Measurements from ENCODE around the gene SHISA5.

SHISA5 gene

DNA sequence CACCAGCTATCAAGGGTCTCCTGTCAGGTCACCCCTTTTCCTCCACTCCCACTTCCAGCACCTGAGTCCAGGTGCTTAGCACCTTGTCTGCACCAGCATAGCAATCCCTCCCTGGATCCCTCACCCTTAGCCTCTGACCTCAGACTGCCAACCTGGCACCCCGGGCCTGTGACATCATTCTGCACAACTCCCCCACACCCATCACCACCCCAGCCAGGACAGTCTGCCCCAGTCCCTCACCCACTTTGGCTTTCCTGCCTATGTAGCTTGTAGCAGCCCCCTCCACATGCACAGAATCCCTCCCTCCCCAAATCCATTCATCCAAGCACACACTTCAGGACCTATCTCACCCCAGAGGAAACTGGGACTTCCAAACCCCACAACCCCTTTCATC lies 73.3 kb downstream of the SHISA5 start:
- ATAC-seq (no peak), DNase-seq (no peak)

GRCh38 chr3:48429960-48430707 lies 73.8 kb downstream of the SHISA5 start, which contains the start of gene PLXNB1:
TSS of gene PLXNB1 (minus strand) at chr3:48430086. CDS start at chr3:48424611, 5,475 bp downstream.
- DNase-seq: no peak
- ATAC-seq: no peak

DNA sequence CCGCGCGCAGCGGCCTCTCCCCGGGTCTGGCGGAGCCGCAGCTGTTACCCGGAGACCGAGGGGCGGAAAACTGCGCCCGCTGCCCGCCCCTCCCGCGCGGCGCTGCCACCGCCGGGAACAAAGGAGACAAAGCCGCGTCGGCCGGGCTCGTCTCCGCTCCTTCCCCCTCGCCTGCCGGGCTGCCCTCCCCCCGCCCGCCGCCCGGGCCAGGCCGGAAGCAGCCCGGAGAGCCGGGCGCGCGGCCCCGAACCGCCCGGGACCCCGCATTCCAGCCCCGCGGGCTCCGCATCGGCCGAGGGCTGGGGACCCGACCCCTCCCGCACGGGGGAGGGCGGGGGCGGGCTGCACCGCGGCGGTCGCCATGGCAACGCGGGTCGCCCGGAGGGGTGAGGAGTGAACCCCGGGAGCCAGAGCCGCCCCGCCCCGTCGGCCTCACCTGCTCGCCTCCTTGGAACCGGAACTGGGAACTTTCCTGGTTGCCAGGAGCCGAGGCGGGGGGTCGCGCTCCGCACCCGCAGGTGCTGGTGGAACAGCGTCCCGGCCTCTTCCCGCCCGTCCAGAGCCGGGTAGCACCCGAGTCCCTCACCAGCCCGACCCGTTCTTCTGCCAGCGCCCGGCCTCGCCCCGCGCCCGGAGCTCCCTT lies 74.5 kb downstream of the SHISA5 start:
- DNase-seq (peak; percentile 62), ATAC-seq (peak; percentile 53)

GRCh38 chr3:48428572-48429316 lies 75.2 kb downstream of the SHISA5 start:
- ATAC-seq (peak; percentile 31), DNase-seq (no peak)

DNA sequence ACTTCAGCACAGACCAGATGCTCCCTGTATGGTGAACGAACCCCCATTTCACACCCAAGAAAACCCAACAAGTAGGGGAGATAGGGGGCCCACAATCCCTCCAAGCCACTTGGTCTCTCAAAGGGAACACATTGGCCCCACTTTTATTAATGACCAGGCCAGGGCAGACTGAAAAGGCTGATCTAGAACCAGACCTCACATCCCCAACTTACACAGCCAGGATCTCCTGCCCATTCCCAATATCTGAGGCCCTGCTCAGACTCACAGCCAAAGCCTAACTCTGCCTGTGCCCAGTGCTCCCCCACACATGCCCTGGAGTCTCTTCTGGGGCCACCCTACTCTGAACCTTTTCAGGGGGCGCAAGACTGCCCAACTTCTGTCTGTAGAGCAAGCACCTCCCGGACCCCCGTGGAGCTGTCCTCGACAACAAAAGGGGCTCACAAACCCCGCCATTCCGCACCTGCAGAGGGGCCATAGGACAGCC lies 75.8 kb downstream of the SHISA5 start:
- ATAC-seq: no peak

DNA sequence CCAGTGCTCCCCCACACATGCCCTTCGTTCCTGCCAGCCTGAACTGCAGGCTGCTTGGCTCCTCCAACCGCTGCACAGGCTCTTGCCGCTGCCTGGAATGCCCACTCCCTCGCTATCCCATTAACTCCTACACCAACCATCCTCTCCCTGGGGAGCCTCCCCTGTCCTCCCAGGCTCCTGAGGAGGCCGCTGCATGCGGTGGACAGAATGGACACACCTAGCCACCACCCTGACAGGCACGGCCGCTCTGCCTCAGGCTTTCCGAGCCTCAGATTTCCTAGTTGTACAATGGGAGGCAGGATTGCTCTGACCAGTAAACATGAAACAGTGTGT lies 76.4 kb downstream of the SHISA5 start:
- no peak for DNase-seq
- ATAC-seq: no peak

More for the DNA sequence above, 75.8 kb downstream of the SHISA5 start:
- DNase-seq: no peak

DNA sequence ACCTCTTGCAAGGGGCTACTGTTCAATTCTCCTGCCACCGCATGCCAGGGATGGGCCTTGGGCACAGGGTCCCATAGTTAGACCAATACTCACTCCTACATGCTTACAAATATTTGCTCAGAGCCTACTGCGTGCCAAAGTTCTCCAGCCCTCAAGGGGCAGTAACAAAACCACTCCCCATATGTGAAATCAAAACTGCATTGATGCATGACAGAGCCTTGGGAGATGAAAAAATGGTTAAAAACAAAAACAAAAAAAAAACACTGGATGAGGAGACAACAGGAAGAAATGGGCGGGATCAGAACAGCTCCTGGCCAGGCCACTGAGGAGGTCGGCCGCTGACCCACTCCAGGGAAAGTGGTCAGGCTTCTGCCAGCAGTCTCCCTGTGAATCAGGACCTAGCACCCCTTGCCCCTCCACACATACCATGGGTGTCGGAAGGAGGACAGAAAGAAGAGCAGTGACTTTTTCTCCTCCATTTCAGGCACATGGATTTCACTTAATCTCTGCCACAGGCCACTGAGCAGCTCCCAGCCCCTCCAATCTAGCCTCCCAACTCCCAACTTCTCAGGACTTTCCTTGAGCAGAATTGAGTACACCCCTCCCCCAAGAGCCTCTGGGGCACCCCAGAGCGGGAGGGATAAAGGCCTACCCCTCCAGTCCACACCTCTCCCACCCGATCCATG lies 76.9 kb downstream of the SHISA5 start:
- no peak for DNase-seq
- ATAC-seq: no peak

DNA sequence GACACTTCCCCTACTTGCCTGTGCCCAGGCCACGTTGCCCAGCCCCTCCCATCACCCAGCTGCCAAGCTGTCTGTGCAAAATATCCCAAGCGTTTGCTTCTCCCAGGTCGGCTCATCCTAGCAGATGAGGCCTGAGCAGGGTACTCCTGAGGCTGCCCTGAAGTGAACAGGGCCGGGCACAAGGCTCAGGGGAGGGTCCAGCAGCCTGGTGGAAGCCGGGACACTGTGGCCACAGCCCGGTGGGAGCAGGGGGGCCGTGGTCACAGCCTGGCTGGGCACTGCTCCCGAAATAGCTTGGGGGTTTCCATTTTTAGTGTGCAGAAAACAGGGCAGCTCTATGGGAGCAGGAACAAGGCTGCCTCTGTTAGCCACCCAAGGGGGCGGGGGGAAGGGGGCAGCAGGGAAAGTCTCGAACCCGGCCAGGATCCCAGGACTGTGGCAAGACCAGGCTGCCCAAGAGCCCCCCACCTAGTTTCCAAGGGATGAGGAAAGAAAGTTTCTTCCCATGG lies 77.5 kb downstream of the SHISA5 start:
- ATAC-seq (no peak), DNase-seq (no peak)

GRCh38 chr3:48425281-48425812 lies 78.6 kb downstream of the SHISA5 start:
- DNase-seq: no peak

DNA sequence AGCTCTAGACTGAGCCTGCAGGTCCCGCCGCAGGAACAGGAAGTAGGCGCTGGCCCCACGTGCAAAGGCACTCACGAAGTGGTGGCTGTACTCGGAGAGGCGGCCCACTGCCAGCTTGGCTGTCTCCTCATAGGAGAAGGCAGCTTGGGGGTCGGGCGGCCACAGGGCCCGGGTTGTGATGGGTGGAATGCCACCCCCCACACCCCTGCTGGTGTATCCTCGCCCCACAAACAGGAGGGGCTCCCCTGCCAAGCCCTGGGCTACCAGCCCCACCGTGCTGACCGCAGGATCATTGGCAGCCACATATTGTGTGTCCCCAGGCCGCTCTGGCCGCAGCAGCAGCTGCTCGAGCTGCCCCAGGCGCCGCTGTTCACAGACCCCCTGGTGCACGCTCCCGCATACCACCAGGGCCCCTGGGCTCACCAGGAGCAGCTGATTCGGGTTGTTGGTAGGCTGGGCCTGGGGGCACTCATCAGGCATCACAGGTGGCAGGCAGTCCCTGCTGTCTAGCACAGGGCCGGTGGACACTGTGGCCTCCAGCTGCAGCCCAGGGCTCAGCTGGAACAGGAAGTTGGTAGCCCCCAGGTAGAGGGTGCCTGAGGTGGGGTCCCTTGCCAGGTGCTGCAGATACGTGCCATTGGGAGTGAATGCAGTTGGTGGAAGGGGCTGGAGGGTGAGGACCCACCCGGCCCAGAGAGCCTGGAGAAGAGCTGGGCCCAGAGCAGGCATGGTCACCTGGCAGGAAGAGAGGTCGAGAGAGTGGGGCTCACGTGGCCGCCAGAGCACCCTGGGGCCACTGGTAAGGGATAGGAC lies 79.9 kb downstream of the SHISA5 start:
- no peak for ATAC-seq
- no peak for DNase-seq

More at GRCh38 chr3:48425281-48425812, 78.6 kb downstream of the SHISA5 start:
- ATAC-seq: no peak

DNA sequence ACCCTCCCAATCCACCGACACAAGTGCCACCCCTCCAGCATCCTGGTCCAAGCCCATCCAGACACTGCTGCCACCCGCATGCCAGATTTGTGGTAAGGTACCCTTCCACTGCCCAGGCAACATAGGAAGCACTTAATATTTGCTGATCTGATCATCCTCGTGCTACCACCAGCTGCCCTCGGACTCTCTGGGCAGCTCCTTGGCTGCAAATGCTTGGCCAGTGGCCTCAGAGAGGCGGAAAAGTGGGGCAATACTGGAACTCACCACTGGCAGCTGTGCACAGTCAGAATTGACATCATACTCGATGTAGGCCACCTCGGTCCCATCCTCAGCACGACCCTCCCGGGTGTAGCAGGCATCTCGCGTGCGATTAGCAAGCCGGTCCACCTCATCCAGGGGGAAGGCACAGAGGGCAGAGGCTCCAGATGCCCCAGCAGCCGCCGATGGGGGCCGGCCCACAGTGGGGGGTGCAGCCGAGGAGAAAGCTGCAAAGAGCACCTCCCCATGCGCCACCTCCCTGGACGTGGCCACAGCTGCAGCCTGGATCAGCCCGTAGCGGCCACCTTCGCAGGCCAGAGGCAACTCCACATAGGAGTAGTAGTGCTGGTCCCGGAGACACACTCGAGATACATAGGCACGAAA lies 80.6 kb downstream of the SHISA5 start:
- DNase-seq (no peak), ATAC-seq (no peak)

GRCh38 chr3:48422681-48423080 lies 81.3 kb downstream of the SHISA5 start:
- ATAC-seq (no peak), DNase-seq (no peak)

GRCh38 chr3:48422272-48422671 lies 81.7 kb downstream of the SHISA5 start:
- no peak for ATAC-seq
- no peak for DNase-seq

DNA sequence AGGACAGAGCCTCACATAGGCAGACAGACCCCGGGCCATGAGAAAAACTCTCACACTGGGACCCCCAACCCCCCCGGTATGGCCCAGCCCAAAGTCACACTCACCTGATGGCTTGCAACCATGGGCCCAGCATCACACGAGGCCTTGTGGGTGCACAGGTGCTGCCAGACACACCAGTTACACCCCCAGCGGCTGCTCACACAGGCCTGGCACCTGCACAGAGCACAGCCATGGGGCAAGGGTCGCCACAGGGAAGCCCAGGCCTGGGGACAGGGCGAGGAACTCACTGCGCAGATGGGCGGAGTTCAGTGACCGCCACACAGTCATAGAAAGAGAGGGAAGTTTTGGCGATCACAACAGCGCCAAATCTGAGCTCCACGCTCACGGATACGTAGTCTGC lies 83.4 kb downstream of the SHISA5 start:
- DNase-seq (no peak), ATAC-seq (no peak)

- ATAC-seq (no peak), DNase-seq (no peak)
These were observed 84.4 kb downstream of the SHISA5 start for GRCh38 chr3:48419597-48419996.

DNA sequence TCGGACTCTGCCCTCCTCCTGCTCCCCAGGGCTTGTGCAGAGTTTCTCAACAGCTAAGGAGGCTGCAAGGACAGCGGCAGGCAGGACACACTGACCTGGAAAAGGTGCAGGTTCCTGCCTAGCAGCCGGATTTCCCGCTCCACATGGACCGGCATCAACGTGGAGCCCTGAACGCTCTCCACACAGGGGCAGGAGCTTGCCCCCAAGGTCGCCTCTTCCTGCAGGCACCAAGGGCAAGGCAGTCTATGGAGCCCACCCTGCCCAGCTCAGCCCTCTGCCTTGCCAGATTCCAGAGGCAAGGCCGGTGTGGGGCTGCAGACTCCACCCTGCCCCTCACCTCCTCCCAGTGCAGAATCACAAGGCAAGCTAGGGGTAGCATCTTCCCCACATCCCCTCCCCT lies 84.8 kb downstream of the SHISA5 start:
- ATAC-seq (no peak), DNase-seq (no peak)

DNA sequence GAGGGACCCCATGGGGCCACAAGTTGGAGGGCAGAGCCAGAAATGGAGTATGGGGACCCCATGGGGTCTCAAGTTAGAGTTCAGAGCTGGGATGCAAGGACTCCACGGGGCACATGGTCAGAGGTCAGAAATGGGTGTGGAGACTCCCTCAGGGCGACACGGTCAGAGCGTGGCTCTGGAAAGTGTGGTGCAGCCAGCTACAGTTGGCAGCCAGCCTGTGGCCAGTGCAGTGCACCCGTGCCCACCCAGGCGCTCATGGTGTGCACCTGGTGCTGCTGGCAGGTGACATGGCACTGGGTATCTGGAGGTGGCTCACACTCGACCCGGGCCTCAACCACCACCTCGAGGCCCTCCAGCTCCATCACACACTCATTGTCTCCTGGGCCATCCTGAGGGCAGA lies 85.3 kb downstream of the SHISA5 start:
- ATAC-seq: no peak
- DNase-seq: no peak

GRCh38 chr3:48418140-48418539 lies 85.8 kb downstream of the SHISA5 start:
- ATAC-seq (no peak), DNase-seq (no peak)
